GM18526 (cell line): ENCODE results near the gene SNORC.

Source experiments
- POLR2A ChIP-seq: IDR thresholded peaks from 3 replicates; pipeline ENCODE4 v1.6.1; 2011; ENCODE audit not compliant: insufficient read length; ENCODE audit errors: extremely low read depth

SNORC gene

DNA sequence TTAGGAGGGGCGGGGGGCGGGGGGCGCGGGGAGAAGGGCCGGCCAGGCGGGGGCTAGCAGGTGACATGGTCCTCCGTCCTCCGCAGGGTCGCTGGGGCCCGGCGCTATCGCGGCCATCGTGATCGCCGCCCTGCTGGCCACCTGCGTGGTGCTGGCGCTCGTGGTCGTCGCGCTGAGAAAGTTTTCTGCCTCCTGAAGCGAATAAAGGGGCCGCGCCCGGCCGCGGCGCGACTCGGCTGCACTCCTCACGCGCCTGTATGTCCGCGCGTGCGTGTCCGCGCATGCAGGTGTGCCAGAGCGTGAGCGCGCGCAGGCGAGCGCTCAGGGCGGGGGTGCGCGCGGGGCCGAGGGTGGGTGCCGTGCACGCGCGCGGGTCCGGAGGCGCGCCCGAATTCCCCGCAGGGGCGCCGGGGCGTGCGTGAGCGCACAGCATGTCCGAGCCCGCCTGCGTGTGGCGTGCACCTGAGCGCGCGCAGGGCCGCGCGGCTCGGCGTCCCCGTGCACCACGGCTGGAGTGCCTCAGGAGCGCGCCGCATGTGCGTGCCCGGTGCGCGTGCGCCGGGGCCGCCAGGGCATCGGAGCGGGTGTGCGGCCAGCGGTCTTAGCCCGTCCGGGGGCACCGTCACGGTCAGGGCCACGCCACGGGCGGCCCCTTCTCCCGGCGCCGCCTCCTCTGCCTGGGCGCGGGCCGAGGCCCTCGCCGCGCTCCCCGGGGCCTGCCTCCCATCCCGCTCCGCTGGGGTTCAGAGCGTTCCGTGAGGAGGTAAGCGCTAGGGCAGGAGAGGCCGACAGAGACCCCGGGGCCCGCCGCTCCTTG, 6.3 kb downstream of the SNORC start:
- no peak for TF ChIP-seq POLR2A

DNA sequence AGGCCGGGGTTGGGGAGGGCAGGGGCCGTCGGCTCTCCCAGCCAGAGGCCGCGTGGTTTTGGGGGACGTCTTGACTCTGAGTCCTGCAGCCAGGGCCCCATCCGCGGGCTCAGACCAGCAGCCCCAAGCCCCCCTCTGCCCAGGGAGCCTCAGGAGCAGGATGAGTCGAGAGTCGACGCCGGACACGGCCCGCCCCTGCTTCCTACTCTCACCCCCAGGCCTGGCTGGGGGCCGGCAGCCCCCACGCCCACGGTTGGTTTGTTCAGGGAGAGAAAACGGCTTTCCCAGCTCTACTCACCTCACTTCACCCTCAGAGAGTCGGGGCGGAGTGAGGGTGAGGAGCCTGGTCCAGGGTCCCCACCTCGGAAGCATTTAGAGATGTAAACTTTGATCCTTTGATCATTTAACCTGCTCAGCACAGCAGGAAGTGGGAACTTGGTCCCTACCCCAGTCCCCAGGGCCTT, 6.9 kb downstream of the SNORC start:
- no peak for TF ChIP-seq POLR2A

DNA sequence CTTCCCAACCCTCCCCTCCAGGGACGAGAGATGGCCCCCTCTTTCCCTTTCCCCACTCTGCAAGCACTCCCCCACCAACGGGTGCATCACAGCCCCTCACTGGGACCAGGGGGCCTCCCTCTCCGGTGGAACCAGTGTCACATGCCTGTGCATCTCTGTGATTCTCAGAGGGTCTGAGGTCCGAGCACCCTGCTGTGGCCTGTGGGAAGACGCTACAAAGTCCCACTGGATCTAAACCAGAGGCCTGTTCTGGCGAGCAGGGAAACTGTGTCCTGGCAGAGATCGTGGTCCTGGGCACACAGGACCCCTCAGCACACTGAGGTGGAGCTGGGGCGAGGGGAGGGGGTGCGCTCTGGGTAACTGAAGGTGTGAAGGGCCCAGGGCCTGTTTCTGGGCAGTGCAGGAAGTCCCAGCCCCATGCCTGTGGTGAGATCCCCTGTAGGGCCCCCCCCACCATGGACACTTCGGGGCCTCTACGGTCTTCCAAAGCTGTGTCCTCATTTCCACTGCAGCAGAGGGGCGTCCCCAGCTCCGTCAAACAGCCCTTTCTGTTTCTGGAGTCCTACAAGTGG, 8.0 kb downstream of the SNORC start:
- TF ChIP-seq POLR2A = no peak

DNA sequence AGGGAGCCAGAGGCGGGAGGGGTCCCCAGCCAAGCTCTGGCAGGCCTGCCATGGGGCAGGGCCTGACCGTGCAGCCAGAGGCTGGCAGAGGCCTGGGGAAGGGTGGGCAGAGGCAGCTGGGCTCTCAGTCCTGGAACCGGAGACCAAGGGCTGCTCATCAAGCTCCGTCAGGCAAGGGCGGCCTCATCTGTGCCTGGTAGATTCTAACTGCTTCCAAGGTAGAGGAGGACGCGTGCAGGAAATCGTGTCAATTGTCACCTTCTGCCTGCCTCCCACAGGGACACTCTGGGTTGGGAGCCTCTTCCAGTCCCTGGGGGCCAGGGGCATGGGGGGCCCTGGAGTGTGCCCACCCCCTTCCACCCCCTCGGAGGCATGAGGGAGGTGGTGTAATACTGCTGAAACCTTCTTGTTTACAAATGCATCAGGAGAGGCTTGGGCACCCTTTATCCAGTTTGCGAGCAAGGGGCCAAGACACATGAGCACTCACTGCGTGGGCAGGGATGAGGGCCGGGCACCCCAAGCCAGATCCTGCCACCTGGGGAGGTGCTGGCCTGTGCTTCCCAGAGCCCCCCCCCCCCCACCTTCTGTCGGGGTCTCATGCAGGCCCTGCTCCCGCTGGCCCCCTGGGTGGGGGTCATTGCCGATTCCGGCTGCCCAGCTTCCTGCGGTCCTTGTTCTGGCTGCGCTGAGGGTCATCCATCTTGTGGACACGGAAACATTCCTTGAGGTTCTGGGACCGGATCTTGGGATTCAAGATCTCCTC, 9.0 kb downstream of the SNORC start:
- TF ChIP-seq POLR2A = no peak

DNA sequence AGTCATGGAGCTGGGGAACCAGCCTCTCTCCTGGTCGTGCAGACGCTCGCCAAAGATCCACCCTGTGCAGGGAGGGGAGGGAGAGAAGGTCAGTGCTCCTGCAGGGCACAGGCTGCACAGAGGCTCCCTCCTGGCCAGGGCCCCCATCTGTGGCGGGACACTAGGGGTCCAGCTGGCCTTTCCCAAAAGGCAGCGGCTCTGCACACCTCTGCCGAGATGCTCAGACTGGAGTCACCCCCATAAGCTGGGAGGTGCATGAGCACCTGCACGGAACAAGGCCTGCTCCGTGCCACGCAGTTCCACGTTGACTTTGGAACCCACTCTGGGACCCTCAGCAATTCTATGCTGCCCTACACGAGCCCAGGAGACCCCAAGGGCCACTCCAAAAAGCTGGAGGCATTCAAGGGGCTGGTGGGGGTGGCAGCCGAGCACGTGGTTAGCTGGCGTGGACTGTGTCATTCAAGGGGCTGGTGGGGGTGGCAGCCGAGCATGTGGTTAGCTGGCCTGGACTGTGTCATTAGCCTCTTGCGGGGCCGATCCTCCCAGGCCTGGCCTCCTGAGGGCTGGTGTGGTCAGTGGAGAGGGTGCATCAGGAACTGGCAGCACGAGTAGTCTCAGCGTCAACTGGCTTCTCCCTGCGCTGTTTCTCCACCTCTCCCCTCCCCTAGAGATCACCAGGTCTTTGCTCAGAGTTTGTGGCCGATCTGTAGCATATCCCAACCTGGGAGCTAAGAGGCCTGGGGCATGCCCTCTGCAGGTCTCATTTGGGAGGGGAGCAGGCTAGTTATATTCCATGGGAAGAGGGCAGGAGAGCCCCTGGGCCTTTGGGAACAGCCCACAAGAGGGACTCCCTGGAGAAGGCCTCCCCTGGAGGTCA, 9.8 kb downstream of the SNORC start:
- no peak for TF ChIP-seq POLR2A

DNA sequence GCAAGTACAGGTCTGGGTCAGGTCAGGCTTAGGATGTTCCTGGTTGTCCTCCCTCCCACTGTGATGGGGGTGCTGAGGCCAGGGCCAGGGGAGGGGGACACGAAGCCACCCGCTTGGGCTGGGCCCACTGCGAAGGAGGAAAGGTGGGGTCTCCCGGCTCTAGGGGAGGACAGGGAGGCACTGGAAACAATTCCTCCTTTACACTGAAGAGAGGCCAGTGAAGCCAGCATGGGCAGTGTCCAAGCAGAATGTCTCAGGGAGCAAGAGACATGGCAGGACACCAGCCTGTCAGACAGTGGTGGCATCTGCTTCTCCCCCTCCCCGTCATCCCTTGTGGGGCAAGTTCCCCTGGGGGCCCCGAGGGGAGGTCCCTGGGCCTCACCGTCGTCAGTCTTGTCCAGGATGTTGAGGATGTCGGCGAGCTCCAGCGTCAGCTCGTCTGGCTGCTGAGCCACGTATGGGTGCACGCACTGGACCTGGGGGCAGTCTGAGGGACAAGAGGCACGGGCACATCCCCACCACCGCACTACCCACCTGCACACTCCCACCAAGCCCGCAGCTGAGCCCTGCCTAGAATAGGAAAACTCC, 10.8 kb downstream of the SNORC start:
- TF ChIP-seq POLR2A = no peak

DNA sequence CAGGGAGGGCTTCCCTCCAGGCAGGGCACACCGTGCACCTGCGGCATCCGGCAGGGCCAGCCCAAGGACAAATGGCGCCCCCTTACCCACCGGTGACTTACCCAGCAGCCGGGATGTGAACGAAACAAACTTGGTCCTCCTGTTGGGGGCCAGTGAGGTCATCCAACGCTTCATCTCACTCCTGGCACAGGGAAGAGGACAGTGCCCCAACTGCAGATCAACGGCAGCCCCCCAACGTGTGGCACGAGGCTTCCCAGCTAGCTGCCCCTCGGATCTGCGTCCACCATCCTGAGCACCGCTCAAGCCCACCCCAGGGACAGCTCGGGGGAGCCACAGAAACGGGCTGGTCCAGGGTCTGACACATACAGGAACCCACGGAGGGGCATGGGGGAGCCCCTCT, 12.0 kb downstream of the SNORC start:
- TF ChIP-seq POLR2A = no peak

DNA sequence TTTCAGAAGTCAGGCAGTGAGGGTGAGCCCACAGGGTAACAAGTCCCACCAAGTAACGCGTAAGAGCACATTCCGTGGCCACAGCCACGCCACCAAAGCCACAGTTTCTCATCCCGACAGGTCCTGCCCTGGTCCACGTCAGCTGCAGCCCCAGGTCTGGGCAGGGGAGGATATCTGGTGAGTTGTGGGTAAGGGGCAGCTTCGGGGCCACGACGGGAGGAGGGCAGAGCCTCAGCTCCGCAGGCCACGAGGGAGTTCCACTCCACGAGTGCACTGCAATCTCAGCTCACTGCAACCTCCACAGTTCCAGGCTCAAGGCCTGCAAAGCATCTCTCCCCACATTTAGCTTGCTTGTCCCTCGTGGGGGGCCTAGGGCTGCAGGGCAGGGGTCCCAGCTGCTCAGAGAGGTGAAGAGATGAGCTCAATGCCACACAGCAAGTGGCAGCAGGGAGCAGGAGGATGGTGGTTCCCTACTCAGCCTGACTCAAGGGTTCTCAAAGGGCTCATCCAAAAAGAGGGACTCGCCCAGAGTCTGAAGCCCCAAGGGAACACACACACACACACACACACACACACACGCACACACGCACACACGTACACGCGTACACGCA, 12.5 kb downstream of the SNORC start:
- TF ChIP-seq POLR2A = no peak

DNA sequence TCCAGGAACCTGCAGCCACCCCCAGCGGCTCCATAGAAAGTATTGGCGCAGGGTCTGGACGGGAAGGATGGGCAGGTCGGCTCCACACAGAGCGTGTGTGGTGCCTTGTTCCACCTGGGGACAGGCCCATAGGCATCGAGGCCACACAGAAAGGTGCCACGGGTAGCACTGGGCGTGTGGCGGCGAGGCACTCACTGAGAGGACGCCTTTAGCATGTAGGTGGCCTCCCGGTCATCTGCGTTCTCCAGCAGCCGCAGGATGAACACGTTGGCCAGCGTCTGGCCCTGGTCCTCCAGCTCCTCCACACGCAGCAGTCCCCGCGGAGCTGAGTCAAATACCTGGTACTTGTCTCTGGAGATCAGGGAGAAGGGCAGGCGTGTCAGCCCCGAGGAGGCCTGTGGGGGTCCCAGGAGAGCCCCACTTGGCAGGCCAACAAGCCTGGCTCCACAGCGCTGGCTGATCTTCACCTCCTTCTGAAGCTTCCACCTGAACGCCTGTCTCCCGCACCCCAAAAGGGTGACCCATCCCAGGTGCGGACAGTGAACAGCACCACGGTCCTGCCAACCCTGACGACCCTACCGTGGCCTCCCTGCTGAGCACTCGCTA, 13.2 kb downstream of the SNORC start:
- no peak for TF ChIP-seq POLR2A

DNA sequence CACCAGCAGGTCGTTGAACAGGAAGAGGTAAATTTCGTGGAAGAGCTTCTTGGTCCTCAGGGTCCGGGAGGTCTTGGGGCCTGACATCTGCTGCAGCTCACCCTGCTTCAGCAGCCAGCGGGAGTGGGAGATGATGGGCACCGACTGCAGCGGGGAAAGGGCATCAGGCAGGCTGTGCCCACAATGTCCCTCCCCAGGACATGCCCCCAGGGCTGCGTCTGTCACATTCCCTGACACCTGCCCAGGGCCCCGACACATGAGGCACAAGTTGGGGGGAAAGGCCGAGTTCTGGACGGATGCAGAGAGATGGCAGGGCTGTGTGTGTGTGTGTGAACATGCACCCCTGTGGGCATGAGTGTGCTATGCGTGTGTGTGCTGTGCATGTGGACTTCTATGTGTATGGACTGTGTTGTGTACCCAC, 13.9 kb downstream of the SNORC start:
- TF ChIP-seq POLR2A = no peak

DNA sequence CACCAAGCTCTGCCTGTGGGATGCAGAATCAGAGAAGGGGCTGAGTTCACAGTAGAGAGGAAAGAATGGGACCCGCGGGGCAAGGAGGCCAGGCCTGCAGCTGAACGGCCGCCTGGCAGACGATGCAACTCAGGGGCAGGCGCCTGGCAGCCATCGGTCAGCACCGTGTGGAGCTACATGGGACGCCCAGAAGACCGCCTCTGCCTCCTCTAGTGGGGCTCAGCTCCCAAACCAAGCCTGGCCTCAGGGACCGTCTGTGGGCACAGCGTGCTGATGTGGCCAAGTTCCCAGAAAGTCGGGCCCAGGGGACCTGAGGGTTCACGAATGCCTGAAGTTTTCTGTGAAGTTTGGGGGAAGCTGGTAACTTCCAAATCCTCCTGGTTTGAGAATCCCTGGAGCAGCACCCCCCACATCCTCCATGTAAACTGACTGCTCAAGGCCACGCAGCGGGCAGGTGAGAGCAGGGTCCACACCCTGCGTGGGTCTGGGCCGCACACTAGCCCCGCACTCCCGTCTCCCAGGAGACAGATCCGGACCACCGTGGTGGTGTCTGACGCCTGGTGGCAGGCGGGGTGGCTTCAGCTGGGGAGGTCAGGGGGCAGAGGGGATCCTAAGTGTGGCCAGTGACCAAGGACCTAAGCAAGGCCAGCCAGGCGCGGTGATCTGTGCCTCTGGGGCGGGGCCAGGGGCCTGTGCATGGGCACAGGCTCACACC, 14.6 kb downstream of the SNORC start:
- TF ChIP-seq POLR2A = no peak

DNA sequence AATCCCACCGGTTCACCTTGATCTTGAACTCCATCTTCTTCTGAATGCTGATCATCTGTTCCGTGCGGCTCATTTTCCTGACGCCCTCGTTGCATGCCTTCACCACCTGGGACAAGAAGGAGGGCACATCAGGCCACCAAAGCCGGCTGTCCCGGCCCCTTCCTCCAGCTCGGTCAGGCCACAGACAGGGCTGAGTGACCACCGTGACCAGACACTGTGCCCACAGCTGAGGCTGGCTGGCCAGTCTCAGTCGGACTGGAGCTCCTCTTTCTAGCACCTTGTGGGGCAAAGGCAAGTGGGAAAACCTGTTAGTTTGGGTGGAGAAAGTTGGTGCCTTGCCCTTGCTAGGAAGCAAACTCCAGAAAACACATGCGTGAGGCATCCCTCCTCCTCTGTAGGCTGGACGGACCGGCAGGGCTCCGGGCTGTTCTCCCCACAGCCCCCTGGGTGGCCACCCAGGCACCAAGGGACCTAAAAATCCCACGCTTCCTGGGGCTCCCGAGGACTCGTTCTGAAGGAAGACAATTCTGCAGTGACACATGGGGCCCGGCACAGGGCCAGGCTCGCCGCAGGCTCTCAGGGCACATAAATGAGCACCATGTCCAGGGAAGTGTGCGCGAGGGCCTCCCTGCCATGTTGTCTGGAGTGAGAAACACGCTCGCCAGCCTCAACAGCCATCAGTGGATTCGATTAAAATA, 15.3 kb downstream of the SNORC start:
- no peak for TF ChIP-seq POLR2A

DNA sequence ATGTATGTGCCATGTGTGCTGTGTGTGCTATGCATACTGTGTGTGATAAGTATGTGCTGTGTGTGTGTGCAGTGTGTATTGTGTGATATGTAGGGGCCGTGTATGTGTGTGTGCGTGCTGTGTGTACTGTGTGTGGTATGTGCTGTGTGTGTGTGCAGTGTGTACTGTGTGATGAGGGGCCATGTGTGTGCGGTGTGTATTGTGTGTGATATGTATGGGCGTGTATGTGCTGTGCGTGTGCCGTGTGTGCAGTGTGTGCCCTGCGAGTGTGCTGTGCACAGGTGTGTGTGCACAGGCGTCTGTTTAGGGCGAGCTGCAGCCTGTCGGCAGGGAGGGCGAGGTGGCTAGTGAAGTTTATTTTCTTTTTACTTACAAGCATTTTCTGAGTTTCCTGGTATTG, 16.1 kb downstream of the SNORC start:
- no peak for TF ChIP-seq POLR2A
